MM.1S (cell line): ENCODE data around the gene PTPRR.

Source experiments
- EZH2phosphoT487 ChIP-seq: fragments of 300-600 bp; sonication (generic); IDR thresholded peaks from 2 replicates; pipeline ENCODE4 v1.6.1; 2018; ENCODE audit warnings: antibody characterized with exemption, low read length
- TF ChIP-seq, protein P1 (sequence below): fragments of 300-600 bp; sonication (generic); IDR thresholded peaks from 2 replicates; pipeline ENCODE4 v1.5.1; 2016; ENCODE audit warnings: antibody characterized with exemption, low read length, mixed read lengths

DNA sequence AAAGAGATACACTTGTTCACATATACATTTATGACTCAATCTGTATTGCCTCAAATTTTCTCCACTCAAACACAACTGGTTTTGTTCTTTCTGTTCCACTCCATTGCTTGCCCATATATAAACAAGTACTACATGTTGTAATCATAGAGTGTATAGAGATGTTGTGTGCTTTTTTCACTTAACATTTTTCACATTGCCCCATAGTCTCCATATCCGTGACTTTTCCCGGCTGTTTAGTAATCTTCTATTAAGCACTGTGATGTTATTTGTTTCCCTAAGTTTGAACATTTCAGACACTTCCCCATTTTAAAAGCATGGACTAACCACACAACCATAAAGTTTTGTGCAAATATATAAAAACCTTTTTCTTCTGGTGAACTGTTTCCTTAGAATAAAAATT, 45.5 kb upstream of the PTPRR start:
- TF ChIP-seq, protein P1, sequence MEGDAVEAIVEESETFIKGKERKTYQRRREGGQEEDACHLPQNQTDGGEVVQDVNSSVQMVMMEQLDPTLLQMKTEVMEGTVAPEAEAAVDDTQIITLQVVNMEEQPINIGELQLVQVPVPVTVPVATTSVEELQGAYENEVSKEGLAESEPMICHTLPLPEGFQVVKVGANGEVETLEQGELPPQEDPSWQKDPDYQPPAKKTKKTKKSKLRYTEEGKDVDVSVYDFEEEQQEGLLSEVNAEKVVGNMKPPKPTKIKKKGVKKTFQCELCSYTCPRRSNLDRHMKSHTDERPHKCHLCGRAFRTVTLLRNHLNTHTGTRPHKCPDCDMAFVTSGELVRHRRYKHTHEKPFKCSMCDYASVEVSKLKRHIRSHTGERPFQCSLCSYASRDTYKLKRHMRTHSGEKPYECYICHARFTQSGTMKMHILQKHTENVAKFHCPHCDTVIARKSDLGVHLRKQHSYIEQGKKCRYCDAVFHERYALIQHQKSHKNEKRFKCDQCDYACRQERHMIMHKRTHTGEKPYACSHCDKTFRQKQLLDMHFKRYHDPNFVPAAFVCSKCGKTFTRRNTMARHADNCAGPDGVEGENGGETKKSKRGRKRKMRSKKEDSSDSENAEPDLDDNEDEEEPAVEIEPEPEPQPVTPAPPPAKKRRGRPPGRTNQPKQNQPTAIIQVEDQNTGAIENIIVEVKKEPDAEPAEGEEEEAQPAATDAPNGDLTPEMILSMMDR = no peak
- no peak for TF ChIP-seq EZH2phosphoT487
